OCI-LY7 (cell line): ENCODE data around the gene MTMR4. TPM values are rescaled to one million over a fixed set of nuclear protein-coding genes. Genes with fewer than 3 reads are reported as not detected.

Experiments
- BruUV-seq: library from RNA; stranded (reverse); fragments of 400-500 nt; replicated peaks from 2 replicates; lab custom pipeline; 2021; lab: Mats Ljungman, UMichigan
- CTCF ChIA-PET: fragments of 300-600 bp; sonication (Branson Sonifier 250); formaldehyde crosslinking; loops from one replicate; lab custom pipeline; 2022; ENCODE audit warnings: antibody characterized with exemption; ENCODE audit not compliant: unreplicated experiment; lab: Charles Lee
- POLR2A ChIA-PET: fragments of 300-600 bp; sonication (Branson Sonifier 250); formaldehyde crosslinking; loops from one replicate; lab custom pipeline; 2022; ENCODE audit warnings: antibody characterized with exemption; lab: Charles Lee
- DNase-seq: peaks from one replicate; pipeline ENCODE4 v3.0.0-alpha.2; 2015; ENCODE audit warnings: low spot score
- H2AFZ ChIP-seq: fragments of 200-600 bp; sonication (generic), shearing (Covaris generic); 2 replicates; pipeline ENCODE4 v1.6.1; 2014; ENCODE audit warnings: mild to moderate bottlenecking, antibody characterized with exemption, low read length, moderate library complexity
- H3K27ac ChIP-seq: fragments of 200-600 bp; sonication (generic); 2 replicates; pipeline ENCODE4 v1.5.1; 2014; ENCODE audit warnings: mixed run types, low read depth, mild to moderate bottlenecking, moderate library complexity, low read length, inconsistent platforms; ENCODE audit not compliant: poor library complexity, severe bottlenecking
- H3K36me3 ChIP-seq: fragments of 200-600 bp; sonication (generic); 2 replicates; pipeline ENCODE4 v1.6.1; 2014; ENCODE audit warnings: mild to moderate bottlenecking, antibody characterized with exemption, low read length, moderate library complexity, mixed read lengths; ENCODE audit not compliant: insufficient read depth
- H3K4me1 ChIP-seq: fragments of 200-600 bp; sonication (generic); 2 replicates; pipeline ENCODE4 v1.5.1; 2014; ENCODE audit warnings: mild to moderate bottlenecking, low read length; ENCODE audit not compliant: insufficient read depth, poor library complexity, severe bottlenecking
- H3K4me2 ChIP-seq: fragments of 200-600 bp; sonication (generic); 2 replicates; pipeline ENCODE4 v1.6.1; 2014; ENCODE audit warnings: mild to moderate bottlenecking, low read length
- H3K4me3 ChIP-seq: fragments of 200-600 bp; sonication (generic); 2 replicates; pipeline ENCODE4 v1.5.1; 2014; ENCODE audit warnings: mild to moderate bottlenecking, low read depth, low read length; ENCODE audit not compliant: poor library complexity, severe bottlenecking
- H3K79me2 ChIP-seq: fragments of 200-600 bp; sonication (generic); 2 replicates; pipeline ENCODE4 v1.6.1; 2016; ENCODE audit warnings: low read depth, mild to moderate bottlenecking, low read length, moderate library complexity, mixed read lengths; ENCODE audit not compliant: insufficient read depth
- H3K9me2 ChIP-seq: fragments of 200-600 bp; sonication (generic); 2 replicates; pipeline ENCODE4 v1.6.1; 2016; ENCODE audit warnings: mild to moderate bottlenecking, low read length, mixed read lengths; ENCODE audit not compliant: insufficient read depth
- H3K9me3 ChIP-seq: fragments of 200-600 bp; sonication (generic); 2 replicates; pipeline ENCODE4 v1.6.1; 2014; ENCODE audit warnings: mild to moderate bottlenecking, mixed run types, low read length, mixed read lengths
- H4K20me1 ChIP-seq: fragments of 200-600 bp; sonication (generic); 2 replicates; pipeline ENCODE4 v1.6.1; 2014; ENCODE audit warnings: mild to moderate bottlenecking, antibody characterized with exemption, low read length, moderate library complexity, mixed read lengths; ENCODE audit not compliant: insufficient read depth
- EZH2phosphoT487 ChIP-seq: fragments of 200-600 bp; sonication (generic); IDR thresholded peaks from 2 replicates; pipeline ENCODE4 v1.6.1; 2018; ENCODE audit warnings: low read depth, borderline replicate concordance, mild to moderate bottlenecking, mixed run types, antibody characterized with exemption, low read length, moderate library complexity, mixed read lengths
- intact Hi-C: fragments of 100-400 bp; cut with micrococcal nuclease; formaldehyde crosslinking; loops from one replicate; pipeline ENCODE4 v1.10.0; 2022; ENCODE audit not compliant: unreplicated experiment
- total RNA-seq, 2 experiments: library from RNA; depleted of rRNA in 1 of 2; stranded (reverse); fragments of >200 nt in 1 of 2; shearing (Covaris generic) in 1 of 2; gene quantifications; 2 replicates each; pipeline ENCODE4 v1.2.3, GENCODE V29; 2014 to 2022
- TF ChIP-seq, protein P1 (sequence below): fragments of 200-600 bp; sonication (generic); conservative IDR thresholded peaks from 2 replicates; pipeline ENCODE4 v1.5.1; 2014; ENCODE audit warnings: mild to moderate bottlenecking, antibody characterized with exemption, low read length, moderate library complexity, mixed read lengths

The MTMR4 gene
- total RNA-seq, 2 experiments from 2014 or later: 37.0 to 61.1 TPM

DNA sequence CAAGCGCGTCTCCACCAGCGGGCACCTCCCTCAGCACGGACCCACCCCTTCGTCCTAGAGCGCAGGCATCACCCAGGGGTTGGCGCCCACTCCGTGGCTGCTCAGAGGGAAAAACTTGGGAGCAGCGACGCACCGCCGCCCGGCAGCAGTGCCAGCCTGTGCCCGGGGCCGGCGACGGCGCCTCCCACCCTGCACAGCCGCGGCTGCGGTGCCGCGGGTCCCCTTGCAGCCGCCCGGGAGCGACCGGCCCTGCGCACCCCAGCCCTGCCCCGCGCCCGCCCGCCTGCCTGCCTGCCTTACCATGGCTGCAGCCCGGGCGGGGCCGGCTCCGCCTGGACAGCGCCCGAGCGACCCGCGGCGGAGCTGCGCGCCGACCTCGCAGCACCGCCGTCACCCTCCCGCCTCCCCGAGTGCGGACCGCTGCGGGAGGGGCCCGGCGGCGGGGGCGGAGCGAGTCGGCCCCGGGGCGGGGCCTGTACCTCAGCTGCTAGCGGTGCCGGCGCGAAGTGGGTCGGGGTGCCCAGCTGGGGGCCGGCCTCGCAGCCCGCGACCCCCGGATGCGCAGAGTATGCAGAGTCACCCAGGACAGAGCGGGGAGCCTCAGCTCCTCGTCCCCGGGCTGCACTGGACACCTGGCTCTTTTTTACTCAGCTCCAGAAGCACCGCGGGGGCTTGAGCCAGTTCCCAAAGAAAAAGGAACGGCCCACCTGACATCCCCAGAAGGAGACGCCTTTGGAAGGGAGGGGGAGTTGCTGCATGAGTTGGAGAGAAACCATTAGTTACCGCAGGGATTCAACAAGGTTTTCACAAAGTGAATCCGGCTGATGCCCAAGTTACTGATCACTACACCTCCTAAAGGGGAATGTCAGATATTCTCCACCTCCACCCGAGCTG lies 17.5 kb upstream of the MTMR4 start:
- Histone ChIP-seq H3K9me2 (no peaks in the 10 kb centered on the region), H3K36me3 (no peaks in the 10 kb centered on the region), H3K4me2 (peak overlapping the region; percentile 57), H3K9me3 (no peaks in the 10 kb centered on the region), H3K4me3 (peak overlapping the region; percentile 42), H3K27ac (no peak overlapping the region), H4K20me1 (no peaks in the 10 kb centered on the region), H3K79me2 (no peaks in the 10 kb centered on the region), H2AFZ (0 out of 2 replicates have a peak overlapping the region, but pooled peaks have one; percentile 28), H3K4me1 (no peaks in the 10 kb centered on the region)
- BruUV-seq: no TSS peak
- TF ChIP-seq, protein P1, sequence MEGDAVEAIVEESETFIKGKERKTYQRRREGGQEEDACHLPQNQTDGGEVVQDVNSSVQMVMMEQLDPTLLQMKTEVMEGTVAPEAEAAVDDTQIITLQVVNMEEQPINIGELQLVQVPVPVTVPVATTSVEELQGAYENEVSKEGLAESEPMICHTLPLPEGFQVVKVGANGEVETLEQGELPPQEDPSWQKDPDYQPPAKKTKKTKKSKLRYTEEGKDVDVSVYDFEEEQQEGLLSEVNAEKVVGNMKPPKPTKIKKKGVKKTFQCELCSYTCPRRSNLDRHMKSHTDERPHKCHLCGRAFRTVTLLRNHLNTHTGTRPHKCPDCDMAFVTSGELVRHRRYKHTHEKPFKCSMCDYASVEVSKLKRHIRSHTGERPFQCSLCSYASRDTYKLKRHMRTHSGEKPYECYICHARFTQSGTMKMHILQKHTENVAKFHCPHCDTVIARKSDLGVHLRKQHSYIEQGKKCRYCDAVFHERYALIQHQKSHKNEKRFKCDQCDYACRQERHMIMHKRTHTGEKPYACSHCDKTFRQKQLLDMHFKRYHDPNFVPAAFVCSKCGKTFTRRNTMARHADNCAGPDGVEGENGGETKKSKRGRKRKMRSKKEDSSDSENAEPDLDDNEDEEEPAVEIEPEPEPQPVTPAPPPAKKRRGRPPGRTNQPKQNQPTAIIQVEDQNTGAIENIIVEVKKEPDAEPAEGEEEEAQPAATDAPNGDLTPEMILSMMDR: no peak
- TF ChIP-seq EZH2phosphoT487: no peak
- ChIA-PET POLR2A (interaction anchor here (1.3 kb wide), 1 partner anchor 46 kb away, joined by 3 read pairs; no protein-coding TSS in a partner anchor), CTCF (no interaction called here)
- intact Hi-C loops: no loop called here
- DNase-seq: peak; percentile 27

- no peaks in the 10 kb centered on the region for H3K9me3 ChIP-seq
- TF ChIP-seq EZH2phosphoT487: no peak
- TF ChIP-seq, protein P1: no peak
- no peak overlapping the region for H2AFZ ChIP-seq
- H3K4me1 ChIP-seq: no peaks in the 10 kb centered on the region
- H3K9me2 ChIP-seq: no peaks in the 10 kb centered on the region
- no peak for DNase-seq
- no peak overlapping the region for H3K27ac ChIP-seq
- H3K4me2 ChIP-seq: peak overlapping the region; percentile 57
- H3K4me3 ChIP-seq: no peak overlapping the region
- H3K36me3 ChIP-seq: no peaks in the 10 kb centered on the region
- CTCF ChIA-PET: no interaction called here
- intact Hi-C loops: no loop called here
- no peaks in the 10 kb centered on the region for H4K20me1 ChIP-seq
- no TSS peak for BruUV-seq
- POLR2A ChIA-PET: no interaction called here
- no peaks in the 10 kb centered on the region for H3K79me2 ChIP-seq
Observed at GRCh38 chr17:58531122-58531521, 16.7 kb upstream of the MTMR4 start.

GRCh38 chr17:58530655-58531054 lies 16.2 kb upstream of the MTMR4 start:
- no peaks in the 10 kb centered on the region for H4K20me1 ChIP-seq
- no peaks in the 10 kb centered on the region for H3K4me1 ChIP-seq
- H3K9me3 ChIP-seq: no peaks in the 10 kb centered on the region
- intact Hi-C loops: no loop called here
- no peak overlapping the region for H3K4me3 ChIP-seq
- ChIA-PET POLR2A (interaction anchor here (1.3 kb wide), 1 partner anchor 10 kb away, joined by 4 read pairs; no protein-coding TSS in a partner anchor), CTCF (no interaction called here)
- DNase-seq: no peak
- H3K36me3 ChIP-seq: no peaks in the 10 kb centered on the region
- H3K27ac ChIP-seq: no peak overlapping the region
- H3K9me2 ChIP-seq: no peaks in the 10 kb centered on the region
- no peak for TF ChIP-seq EZH2phosphoT487
- TF ChIP-seq, protein P1: no peak
- H3K79me2 ChIP-seq: no peaks in the 10 kb centered on the region
- H2AFZ ChIP-seq: no peak overlapping the region
- no peak overlapping the region for H3K4me2 ChIP-seq
- BruUV-seq: no TSS peak
